ENCODE results near the gene PTTG1IP. TPM values are rescaled to one million over a fixed set of nuclear protein-coding genes. Genes with fewer than 3 reads are reported as not detected.

The PTTG1IP gene
- total RNA-seq, 1 donor from 2014 or later: 73.9 TPM

DNA sequence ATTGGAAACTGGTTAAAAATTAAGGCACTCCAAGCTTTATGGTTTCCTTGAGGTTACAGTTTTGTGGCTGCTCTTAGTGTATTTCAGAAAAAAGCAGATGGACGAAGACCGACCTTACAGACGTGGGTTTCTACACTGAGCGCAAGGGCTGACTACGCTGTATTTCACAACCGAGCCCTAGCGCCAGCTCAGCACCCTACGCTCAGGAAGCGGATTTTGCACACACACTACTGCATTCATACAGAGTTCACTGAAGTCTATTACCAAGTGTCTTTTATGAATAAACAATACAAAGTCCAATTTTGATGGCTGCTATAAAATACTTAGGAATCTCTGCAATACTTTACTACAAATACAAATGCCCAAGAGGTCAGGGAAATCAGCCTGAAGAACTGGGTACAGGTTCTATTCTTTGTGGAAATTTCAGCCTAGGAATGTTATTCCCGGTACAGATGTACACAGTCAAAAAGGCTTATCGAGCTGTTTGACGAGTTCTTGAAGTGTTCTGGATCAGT, 23.8 kb downstream of the PTTG1IP start:
- ATAC-seq (no peak), DNase-seq (ENCODE audit: low spot score) (no peak)

- DNase-seq (ENCODE audit: low spot score) (no peak), ATAC-seq (no peak)
Observed at GRCh38 chr21:44848821-44849521, 24.5 kb downstream of the PTTG1IP start.

- ATAC-seq (no peak), DNase-seq (ENCODE audit: low spot score) (no peak)
Observed at GRCh38 chr21:44847261-44848056, 26.0 kb downstream of the PTTG1IP start.

DNA sequence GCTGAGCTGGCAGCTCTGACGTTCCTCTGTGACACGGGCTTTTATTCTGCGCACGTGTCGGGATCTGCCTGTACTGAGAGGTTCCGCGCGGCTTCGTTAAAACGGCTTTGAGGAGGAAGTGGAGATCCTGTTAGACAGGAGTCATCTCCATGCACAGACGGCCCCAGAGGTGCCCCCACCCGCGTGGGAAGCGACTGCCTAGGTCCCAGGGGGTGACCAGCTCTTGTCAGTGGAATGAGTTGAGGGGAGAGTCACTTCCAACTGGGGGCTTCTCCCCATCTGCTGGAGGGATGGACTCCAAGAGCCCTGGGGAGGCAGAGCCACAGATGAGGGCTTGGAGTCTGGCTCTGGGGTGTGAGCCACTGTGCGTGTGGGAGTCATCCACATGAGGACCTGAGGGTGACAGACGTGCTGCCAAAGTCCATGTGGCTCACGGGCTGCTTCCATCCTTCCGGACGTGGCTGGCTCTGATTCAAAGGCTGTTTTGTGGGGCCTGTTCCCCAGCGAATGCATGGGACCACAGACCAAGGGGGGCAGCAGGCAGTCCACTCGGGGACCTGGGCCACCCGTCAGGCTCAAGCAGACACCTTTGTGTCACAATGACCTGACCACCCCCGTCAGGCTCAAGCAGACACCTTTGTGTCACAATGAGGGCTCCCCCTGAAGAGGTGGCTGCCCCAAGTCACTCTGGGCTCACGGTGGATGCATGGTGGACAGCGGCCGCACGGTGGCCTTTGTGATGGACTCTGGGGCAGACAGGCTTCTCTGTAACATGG, 26.8 kb downstream of the PTTG1IP start:
- peak; percentile 62 for ATAC-seq
- DNase-seq (ENCODE audit: low spot score): no peak

DNA sequence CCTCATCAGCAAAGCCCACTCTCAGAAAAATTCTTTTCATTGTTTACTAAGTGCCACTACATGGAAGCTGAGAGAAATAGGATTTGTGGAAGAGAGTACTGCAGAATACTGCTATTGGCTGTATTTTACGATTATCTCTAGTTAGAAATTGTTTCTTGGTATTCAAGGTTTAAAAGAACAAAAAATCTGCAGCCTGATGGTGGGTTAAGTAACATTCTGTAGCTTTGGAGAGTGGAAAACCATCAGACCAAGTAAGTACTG, 27.3 kb downstream of the PTTG1IP start:
- ATAC-seq: no peak

DNA sequence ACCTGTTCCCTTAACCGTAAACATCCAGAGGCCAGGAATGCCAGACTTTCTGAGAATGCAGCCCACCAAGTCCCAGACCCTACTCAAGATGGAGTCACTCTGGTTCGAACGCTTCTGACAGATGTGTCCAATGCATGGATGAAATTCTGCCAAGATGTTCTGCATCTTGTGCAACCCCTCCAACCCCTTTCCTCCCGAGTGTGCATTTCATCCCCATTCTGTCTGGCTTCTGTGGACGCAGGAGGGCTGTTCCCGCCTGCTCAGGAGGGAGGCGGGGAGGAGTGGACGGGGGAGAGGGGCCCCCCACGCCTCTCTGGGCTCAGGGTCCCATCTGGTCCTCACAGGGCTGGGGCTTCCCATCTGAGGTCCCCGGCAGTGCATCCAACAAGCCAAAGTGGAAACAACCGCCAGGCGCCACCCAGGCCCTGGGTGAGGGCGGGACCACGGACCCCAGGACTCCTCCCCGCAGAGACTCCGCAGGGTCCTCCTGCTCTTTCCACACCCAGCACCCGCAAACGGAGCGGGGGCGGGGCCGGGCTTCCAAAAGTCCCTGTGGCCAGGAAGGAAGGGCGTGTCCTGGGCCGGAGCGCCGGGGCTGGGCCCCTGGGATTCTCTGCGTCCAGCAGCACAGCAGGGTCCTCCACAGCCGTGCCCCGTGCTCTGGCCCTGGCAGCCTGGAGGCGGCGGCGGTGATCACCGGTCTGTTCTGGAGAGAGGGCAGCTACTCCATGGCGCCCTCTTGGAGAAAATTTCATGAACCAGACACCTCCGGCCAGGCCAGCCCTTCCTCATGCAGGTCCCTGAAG, 27.9 kb downstream of the PTTG1IP start:
- peak; percentile 70 for ATAC-seq
- no peak for DNase-seq (ENCODE audit: low spot score)

More for the DNA sequence above, 27.3 kb downstream of the PTTG1IP start:
- DNase-seq (ENCODE audit: low spot score): no peak

- DNase-seq (ENCODE audit: low spot score): no peak
Observed at GRCh38 chr21:44844256-44844655, 29.2 kb downstream of the PTTG1IP start.

DNA sequence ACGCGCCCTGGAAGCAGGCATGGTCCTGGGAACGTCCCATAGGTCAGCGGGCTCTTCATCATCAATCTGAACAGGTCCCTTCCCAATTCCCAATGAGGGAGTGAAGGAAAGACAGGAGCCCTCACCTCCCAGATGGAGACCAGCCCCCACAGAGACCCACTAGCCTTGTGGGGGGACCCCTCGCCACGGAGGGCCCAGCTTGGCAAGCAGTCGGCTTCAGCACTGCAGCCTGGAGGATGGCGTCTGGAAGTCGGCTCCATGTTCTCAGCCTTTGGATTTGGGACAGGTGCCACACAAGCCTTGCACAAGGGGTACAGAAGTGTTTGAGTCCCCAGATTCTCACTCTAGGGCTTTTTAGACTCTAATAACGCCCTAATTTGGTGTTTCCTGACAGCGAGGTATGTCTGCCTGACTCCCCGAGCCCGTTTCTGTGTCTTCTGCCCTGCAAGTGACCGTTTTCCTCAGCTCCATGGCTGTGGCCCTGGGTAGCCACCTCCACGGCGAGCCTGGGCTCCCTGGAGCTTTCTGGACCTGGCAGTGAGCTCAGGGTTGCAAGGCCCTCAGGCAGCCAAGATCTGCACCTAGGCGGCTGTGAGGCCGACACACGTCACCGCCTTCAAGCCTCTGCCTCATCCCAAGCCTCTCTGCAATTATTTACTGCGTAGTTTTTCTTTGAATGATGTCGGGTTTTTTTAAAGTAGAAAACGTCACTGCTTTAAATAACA, 30.6 kb downstream of the PTTG1IP start:
- ATAC-seq (no peak), DNase-seq (ENCODE audit: low spot score) (no peak)

More at GRCh38 chr21:44844256-44844655, 29.2 kb downstream of the PTTG1IP start:
- no peak for ATAC-seq

- ATAC-seq: no peak
- DNase-seq (ENCODE audit: low spot score): no peak
Observed at GRCh38 chr21:44842087-44842486, 31.4 kb downstream of the PTTG1IP start.

DNA sequence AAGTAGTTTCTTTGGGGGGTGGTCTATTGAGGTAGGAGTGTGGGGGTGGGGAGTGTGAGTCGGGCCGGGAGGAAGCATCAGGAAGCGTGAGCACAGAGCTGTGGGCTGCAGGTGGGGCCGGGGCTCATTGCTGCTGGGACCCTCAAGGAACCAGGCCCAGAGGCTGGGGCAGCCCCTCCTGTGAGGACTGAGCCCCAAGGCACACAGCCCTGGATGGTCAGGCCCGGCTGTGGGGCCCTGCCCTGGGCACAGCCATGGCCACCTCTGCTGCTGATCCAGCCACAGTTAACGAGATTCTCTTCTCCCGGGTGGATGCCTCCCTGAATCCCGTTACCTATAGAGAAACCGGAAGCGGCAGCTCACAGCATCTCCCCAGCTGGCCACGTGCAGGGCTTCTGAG, 32.7 kb downstream of the PTTG1IP start:
- ATAC-seq (no peak), DNase-seq (ENCODE audit: low spot score) (no peak)

DNA sequence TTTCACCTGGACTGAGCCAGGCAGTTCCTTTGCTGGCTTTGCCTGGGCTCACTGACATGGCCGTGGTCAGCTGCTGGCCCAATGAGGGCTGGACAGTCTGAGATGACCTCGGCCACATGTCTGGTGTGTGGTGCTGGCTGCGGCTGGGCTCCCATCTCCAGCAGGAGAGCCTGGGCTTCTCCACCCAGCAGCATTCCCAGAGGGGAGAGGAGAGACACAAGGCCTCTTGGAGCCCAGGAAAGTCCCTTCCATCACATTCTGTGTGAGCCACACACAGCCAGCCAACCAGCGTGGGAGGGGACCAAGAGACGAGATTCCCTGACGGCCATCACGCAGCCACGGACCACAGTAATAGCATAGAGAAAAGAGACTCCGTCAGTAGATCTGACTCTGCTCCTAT, 34.5 kb downstream of the PTTG1IP start:
- ATAC-seq (no peak), DNase-seq (ENCODE audit: low spot score) (no peak)

GRCh38 chr21:44838039-44838895, 35.2 kb downstream of the PTTG1IP start:
- DNase-seq (ENCODE audit: low spot score) (no peak), ATAC-seq (no peak)

DNA sequence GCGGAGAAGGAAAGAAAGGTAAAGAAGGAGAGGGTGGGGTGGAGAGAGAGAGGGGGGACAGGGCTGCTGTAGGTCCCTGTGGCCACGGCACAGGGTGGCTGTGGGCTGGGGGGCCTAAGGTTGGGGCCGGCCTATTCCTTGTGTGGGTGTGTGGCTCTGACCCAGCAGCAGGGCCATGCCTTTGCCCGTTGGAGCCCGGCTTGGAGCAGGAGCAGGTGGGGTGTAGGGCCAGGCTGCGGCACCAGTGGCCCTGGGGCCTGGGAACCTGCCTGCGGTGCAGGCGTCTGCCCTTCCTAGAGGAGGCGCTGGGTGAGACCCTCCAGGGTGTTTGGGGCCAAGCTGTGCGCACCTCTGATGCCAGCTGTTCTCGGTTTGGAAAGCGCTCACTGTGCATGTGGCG, 36.0 kb downstream of the PTTG1IP start:
- DNase-seq (ENCODE audit: low spot score) (no peak), ATAC-seq (no peak)

GRCh38 chr21:44836666-44837471, 36.6 kb downstream of the PTTG1IP start:
- DNase-seq (ENCODE audit: low spot score) (no peak), ATAC-seq (peak; percentile 52)

DNA sequence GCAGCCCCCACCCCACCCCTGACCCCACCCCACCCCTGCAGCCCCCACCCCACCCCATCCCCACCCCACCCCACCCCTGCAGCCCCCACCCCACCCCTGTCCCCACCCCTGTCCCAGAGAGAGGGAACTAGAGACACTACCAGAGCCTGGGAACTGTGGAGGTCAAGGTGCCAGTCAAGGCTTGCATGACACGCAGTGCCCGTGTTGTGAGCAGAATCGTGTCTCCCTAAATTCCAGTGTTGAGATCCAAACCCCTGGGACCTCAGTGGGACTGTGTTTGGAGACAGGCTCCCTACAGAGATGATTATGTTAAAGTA, 37.2 kb downstream of the PTTG1IP start:
- DNase-seq (ENCODE audit: low spot score) (no peak), ATAC-seq (no peak)

- ATAC-seq (no peak), DNase-seq (ENCODE audit: low spot score) (no peak)
Observed at GRCh38 chr21:44835647-44835973, 37.9 kb downstream of the PTTG1IP start.

DNA sequence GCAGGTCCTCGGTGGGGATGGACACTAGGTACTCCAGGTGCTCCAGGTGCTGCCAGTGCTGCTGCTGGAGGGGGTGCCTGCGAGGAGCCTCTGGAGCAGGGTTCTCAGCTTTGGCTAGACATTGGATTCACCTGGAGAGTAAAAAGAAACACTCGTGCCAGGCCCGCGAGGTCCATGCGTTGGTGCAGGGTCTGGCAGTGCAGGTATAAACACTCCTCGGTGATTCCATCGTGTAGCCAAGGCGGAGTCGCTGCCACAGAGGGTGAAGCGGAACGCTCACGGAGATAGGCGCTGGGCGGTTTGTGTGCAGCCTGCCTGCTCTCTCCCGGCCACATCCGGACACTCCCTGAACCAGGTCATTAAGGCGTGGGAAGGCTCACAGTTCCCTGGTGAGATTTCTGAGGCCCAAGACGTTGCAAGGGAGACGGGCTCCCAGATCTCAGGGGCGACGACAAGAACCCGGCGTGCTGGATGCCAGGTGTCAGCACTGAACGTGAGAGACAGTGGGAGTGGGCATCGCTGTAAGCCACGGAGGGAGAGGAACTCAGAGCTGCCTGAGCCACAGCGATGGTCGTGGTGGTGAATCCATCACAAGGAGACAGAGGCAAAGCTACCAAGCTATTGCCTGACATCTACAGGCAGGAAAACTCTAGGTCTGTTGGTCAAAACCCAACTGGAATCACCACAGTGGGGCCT, 38.4 kb downstream of the PTTG1IP start:
- ATAC-seq: no peak
- DNase-seq (ENCODE audit: low spot score): no peak
